Activated effector memory CD4-positive, alpha-beta T cell treated with Interleukin-2 at 50 U/mL for 16 hours (primary cell): Measurements from ENCODE around the gene TPM3.
"Not testable (repeated sequence)": the region's sequence is repeated elsewhere in the genome, so short reads cannot be mapped to it uniquely, and the experiment has no call there.

Experiments used
- DNase-seq: peaks from one replicate; pipeline ENCODE4 v3.0.0-alpha.2; 2020

TPM3 gene

GRCh38 chr1:154159554-154159953 is 32.3 kb downstream of the TPM3 start:
- no peak for DNase-seq

- no peak for DNase-seq
Measured at GRCh38 chr1:154158307-154159125, 33.4 kb downstream of the TPM3 start.

- DNase-seq: peak; percentile 59
Measured at GRCh38 chr1:154157520-154158306, 34.2 kb downstream of the TPM3 start.

- DNase-seq: no peak
Measured at GRCh38 chr1:154155251-154155650, 36.6 kb downstream of the TPM3 start.

GRCh38 chr1:154154534-154155191 is 37.2 kb downstream of the TPM3 start, which contains the start of gene NUP210L:
TSS of gene NUP210L (minus strand) at chr1:154155073.
- DNase-seq: no peak

GRCh38 chr1:154154053-154154452 is 37.8 kb downstream of the TPM3 start:
- DNase-seq: no peak

GRCh38 chr1:154151311-154151710 is 40.6 kb downstream of the TPM3 start:
- DNase-seq: no peak

- DNase-seq: no peak
Measured at GRCh38 chr1:154148807-154149206, 43.1 kb downstream of the TPM3 start.

- not testable (repeated sequence) for DNase-seq
Measured at GRCh38 chr1:154147505-154147904, 44.4 kb downstream of the TPM3 start.

GRCh38 chr1:154145986-154146385 is 45.9 kb downstream of the TPM3 start:
- DNase-seq: no peak

- DNase-seq: no peak
Measured at GRCh38 chr1:154142358-154142757, 49.5 kb downstream of the TPM3 start.

GRCh38 chr1:154141240-154141639 is 50.7 kb downstream of the TPM3 start:
- no peak for DNase-seq

GRCh38 chr1:154137888-154138287 is 54.0 kb downstream of the TPM3 start:
- DNase-seq: no peak

GRCh38 chr1:154133256-154133655 is 58.6 kb downstream of the TPM3 start:
- DNase-seq: no peak

GRCh38 chr1:154129391-154129970 is 62.4 kb downstream of the TPM3 start:
- no peak for DNase-seq

- DNase-seq: not testable (repeated sequence)
Measured at GRCh38 chr1:154123205-154123604, 68.7 kb downstream of the TPM3 start.

- DNase-seq: no peak
Measured at GRCh38 chr1:154117642-154118041, 74.3 kb downstream of the TPM3 start.

GRCh38 chr1:154115180-154115579 is 76.7 kb downstream of the TPM3 start:
- DNase-seq: no peak
